Measurements from ENCODE around the gene PRM2.

Gene PRM2

GRCh38 chr16:11322823-11323222, 46.5 kb upstream of the PRM2 start:
- H3K4me3 ChIP-seq (ENCODE audit: insufficient read depth, low read length, poor library complexity, severe bottlenecking), result no peak overlapping the region
- H3K9me2 ChIP-seq (replicated peaks; ENCODE audit: insufficient read depth, low read length), result no peaks in the 10 kb centered on the region
- H3K9me3 ChIP-seq (ENCODE audit: insufficient read depth, low read length), result no peaks in the 10 kb centered on the region
- H3K27me3 ChIP-seq (ENCODE audit: low read length), result no peaks in the 10 kb centered on the region
- H3K79me2 ChIP-seq (ENCODE audit: insufficient read depth, low read length), result no peaks in the 10 kb centered on the region
- H3K36me3 ChIP-seq (ENCODE audit: low read length), result no peaks in the 10 kb centered on the region
- no peak overlapping the region for H3K4me2 ChIP-seq (ENCODE audit: low read depth, low read length, poor library complexity, severe bottlenecking)
- no peak overlapping the region for H2AFZ ChIP-seq (ENCODE audit: low read depth, low read length, severe bottlenecking)
- H3K27ac ChIP-seq (ENCODE audit: low read depth, low read length), result no peak overlapping the region
- TF ChIP-seq EZH2phosphoT487 (conservative IDR thresholded peaks at IDR 0.05; ENCODE audit: low read length) (no peak), CTCF (IDR thresholded peaks at IDR 0.05; ENCODE audit: insufficient read depth, low read length, poor library complexity, severe bottlenecking) (no peak)
- no peaks in the 10 kb centered on the region for H4K20me1 ChIP-seq (ENCODE audit: low read depth, low read length)
- H3F3A ChIP-seq (ENCODE audit: insufficient read depth), result no peaks in the 10 kb centered on the region
- no peak overlapping the region for H3K9ac ChIP-seq (ENCODE audit: low read length)

- no peaks in the 10 kb centered on the region for H3K79me2 ChIP-seq (ENCODE audit: insufficient read depth, low read length)
- no peak overlapping the region for H3K4me3 ChIP-seq (ENCODE audit: insufficient read depth, low read length, poor library complexity, severe bottlenecking)
- H4K20me1 ChIP-seq (ENCODE audit: low read depth, low read length), result no peaks in the 10 kb centered on the region
- no peaks in the 10 kb centered on the region for H3K9me3 ChIP-seq (ENCODE audit: insufficient read depth, low read length)
- no peak overlapping the region for H2AFZ ChIP-seq (ENCODE audit: low read depth, low read length, severe bottlenecking)
- TF ChIP-seq CTCF (IDR thresholded peaks at IDR 0.05; ENCODE audit: insufficient read depth, low read length, poor library complexity, severe bottlenecking) (no peak), EZH2phosphoT487 (conservative IDR thresholded peaks at IDR 0.05; ENCODE audit: low read length) (no peak)
- no peaks in the 10 kb centered on the region for H3K27me3 ChIP-seq (ENCODE audit: low read length)
- H3K9ac ChIP-seq (ENCODE audit: low read length), result no peak overlapping the region
- no peak overlapping the region for H3K27ac ChIP-seq (ENCODE audit: low read depth, low read length)
- no peaks in the 10 kb centered on the region for H3K9me2 ChIP-seq (replicated peaks; ENCODE audit: insufficient read depth, low read length)
- no peak overlapping the region for H3K4me2 ChIP-seq (ENCODE audit: low read depth, low read length, poor library complexity, severe bottlenecking)
- no peaks in the 10 kb centered on the region for H3F3A ChIP-seq (ENCODE audit: insufficient read depth)
- no peaks in the 10 kb centered on the region for H3K36me3 ChIP-seq (ENCODE audit: low read length)
These were observed 45.4 kb upstream of the PRM2 start for GRCh38 chr16:11321662-11322061.

- TF ChIP-seq CTCF (IDR thresholded peaks at IDR 0.05; ENCODE audit: insufficient read depth, low read length, poor library complexity, severe bottlenecking) (no peak), EZH2phosphoT487 (conservative IDR thresholded peaks at IDR 0.05; ENCODE audit: low read length) (no peak)
- no peak overlapping the region for H2AFZ ChIP-seq (ENCODE audit: low read depth, low read length, severe bottlenecking)
- H3K9me2 ChIP-seq (replicated peaks; ENCODE audit: insufficient read depth, low read length), result no peaks in the 10 kb centered on the region
- no peaks in the 10 kb centered on the region for H3K36me3 ChIP-seq (ENCODE audit: low read length)
- no peak overlapping the region for H3K4me3 ChIP-seq (ENCODE audit: insufficient read depth, low read length, poor library complexity, severe bottlenecking)
- H3K27me3 ChIP-seq (ENCODE audit: low read length), result no peaks in the 10 kb centered on the region
- H3K9me3 ChIP-seq (ENCODE audit: insufficient read depth, low read length), result no peaks in the 10 kb centered on the region
- no peak overlapping the region for H3K27ac ChIP-seq (ENCODE audit: low read depth, low read length)
- H3K79me2 ChIP-seq (ENCODE audit: insufficient read depth, low read length), result no peaks in the 10 kb centered on the region
- H4K20me1 ChIP-seq (ENCODE audit: low read depth, low read length), result no peaks in the 10 kb centered on the region
- no peak overlapping the region for H3K9ac ChIP-seq (ENCODE audit: low read length)
- no peak overlapping the region for H3K4me2 ChIP-seq (ENCODE audit: low read depth, low read length, poor library complexity, severe bottlenecking)
- H3F3A ChIP-seq (ENCODE audit: insufficient read depth), result no peaks in the 10 kb centered on the region
These were observed 43.9 kb upstream of the PRM2 start for GRCh38 chr16:11320170-11320569.
